ENCODE results near the gene ZBTB17. TPM values are rescaled to one million over a fixed set of nuclear protein-coding genes. Genes with fewer than 3 reads are reported as not detected.

Gene ZBTB17
- total RNA-seq, 1 experiment from 2014 or later, result 50.3 TPM

DNA sequence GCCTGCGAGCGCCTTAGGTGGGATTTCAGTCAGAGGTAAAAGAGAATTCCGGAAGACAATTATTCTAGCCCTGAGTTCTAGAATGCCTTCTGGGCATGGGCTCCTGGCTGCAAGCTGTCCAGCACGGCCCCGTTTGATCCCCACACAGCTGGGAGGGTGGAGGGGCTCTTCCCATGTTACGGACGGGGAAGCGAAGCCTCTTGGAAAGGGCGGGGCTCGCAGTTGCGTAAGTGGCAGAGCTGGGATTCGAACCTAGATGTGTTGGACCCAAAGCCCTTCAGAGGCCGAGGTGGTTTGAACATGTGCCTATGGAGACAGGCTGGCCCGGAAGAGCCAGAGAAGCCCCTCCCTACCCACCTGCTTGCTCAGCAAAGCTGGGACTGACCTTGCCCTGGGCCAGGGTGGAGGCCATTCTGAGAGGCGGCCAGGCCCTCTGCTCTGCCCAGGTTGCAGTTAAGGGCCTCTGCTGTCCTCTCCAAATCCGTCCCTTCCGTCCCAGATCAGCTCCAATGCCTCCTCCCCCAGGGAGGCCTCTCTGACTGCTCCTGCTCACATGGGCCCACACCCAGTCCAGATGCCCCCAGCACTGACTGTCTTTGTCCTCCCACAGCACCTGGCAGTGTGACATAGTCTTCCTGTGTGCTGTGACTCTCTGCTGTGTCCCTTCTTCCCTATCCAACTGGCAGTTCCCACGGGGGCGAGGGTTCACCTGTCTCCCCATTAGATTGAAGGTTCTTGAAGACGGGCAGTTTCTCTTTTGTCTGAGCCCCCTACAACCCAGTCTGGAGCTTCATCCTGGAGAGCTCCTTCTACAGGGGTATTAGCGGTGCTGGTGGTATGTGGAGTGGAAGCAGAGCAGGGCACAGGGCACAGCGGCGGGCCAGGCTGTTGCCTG lies 43.1 kb upstream of the ZBTB17 start:
- intact Hi-C loops (cut with micrococcal nuclease; ENCODE audit: unreplicated experiment), result no loop called here
- Histone ChIP-seq H3K4me3 (ENCODE audit: low read depth, low read length, poor library complexity, severe bottlenecking) (no peak overlapping the region), H3K4me1 (ENCODE audit: insufficient read depth, low read length, poor library complexity, severe bottlenecking) (no peaks in the 10 kb centered on the region), H3K27me3 (replicated peaks; ENCODE audit: insufficient read depth, low read depth, low read length, poor library complexity) (no peaks in the 10 kb centered on the region), H3K36me3 (ENCODE audit: insufficient read depth, low read length, poor library complexity, severe bottlenecking) (no peaks in the 10 kb centered on the region), H3K9me3 (ENCODE audit: low read depth, low read length, poor library complexity, severe bottlenecking) (no peaks in the 10 kb centered on the region), H3K27ac (ENCODE audit: low read depth, low read length, poor library complexity, severe bottlenecking) (no peak overlapping the region)
- no peak for TF ChIP-seq EZH2 (IDR thresholded peaks at IDR 0.05; ENCODE audit: borderline replicate concordance, low read depth, low read length, poor library complexity, severe bottlenecking)
- TF ChIP-seq, protein P1, sequence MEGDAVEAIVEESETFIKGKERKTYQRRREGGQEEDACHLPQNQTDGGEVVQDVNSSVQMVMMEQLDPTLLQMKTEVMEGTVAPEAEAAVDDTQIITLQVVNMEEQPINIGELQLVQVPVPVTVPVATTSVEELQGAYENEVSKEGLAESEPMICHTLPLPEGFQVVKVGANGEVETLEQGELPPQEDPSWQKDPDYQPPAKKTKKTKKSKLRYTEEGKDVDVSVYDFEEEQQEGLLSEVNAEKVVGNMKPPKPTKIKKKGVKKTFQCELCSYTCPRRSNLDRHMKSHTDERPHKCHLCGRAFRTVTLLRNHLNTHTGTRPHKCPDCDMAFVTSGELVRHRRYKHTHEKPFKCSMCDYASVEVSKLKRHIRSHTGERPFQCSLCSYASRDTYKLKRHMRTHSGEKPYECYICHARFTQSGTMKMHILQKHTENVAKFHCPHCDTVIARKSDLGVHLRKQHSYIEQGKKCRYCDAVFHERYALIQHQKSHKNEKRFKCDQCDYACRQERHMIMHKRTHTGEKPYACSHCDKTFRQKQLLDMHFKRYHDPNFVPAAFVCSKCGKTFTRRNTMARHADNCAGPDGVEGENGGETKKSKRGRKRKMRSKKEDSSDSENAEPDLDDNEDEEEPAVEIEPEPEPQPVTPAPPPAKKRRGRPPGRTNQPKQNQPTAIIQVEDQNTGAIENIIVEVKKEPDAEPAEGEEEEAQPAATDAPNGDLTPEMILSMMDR (conservative IDR thresholded peaks at IDR 0.05; ENCODE audit: low read depth, low read length), result no peak
- CTCF ChIA-PET, result no interaction called here
- no TSS peak for BruUV-seq (replicated peaks)
- POLR2A ChIA-PET (ENCODE audit: low non-redundant PET), result no interaction called here
- no peak for DNase-seq (ENCODE audit: low spot score)

DNA sequence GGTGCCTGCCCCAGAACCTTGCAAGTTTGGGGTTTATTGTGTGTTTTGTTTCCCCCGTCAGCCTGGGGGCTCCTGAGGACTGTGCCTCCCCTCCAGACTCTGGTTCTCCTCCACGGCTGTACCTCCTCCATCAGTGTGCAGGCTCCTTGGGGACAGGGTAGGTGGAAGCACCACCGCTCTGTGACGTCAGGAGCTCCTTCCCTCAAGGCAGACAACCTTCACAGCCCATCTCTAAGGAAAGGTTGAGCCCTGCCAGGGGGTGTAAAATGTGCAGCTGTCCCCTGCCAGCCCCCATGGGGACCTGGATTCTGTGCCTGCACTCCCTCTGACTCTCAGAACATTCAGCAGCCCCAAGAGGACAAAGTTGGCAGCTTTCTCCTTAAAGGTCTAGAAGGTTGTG lies 42.4 kb upstream of the ZBTB17 start:
- ChIA-PET CTCF (no interaction called here), POLR2A (ENCODE audit: low non-redundant PET) (no interaction called here)
- no peak overlapping the region for H3K4me3 ChIP-seq (ENCODE audit: low read depth, low read length, poor library complexity, severe bottlenecking)

DNA sequence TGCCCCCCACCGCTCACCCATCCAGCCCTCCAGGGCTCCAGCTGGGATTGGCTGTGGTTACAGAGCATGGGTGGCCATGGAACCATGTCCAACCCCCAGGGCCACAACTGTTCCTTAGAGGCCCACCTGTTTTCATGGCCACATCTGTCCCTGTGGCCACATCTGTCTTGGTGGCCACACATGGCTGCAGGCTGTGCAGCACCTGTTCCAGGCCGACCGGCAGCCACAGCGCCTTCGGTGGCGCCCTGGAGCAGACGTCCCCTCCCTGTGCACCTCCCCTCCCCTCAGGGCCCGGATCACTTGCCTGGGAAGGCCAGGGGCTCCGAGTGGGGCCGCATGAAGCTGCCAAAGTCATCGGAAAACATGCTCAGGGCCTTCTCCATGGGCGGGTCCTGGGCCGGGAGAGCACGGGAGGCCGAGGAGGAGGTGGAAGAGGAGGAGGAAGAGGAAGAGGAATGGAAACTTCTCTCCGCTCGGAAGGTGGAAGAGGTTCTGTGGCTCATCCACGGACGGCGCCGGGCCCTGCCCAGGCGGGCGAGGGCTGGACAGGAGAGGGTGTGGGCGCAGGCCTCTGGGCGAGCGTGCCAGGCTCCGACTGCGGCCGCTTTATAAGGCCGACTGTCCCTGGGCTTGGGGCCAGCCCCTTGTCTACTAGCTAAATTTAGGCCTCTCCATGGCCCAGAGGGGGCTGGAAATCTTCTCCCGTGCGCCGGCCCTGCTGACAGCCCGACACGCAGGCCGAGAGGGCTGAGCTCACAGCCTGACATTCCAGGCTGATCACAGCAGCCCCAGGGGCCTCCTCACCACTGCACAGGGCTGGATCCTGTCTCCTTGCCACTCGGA lies 41.8 kb upstream of the ZBTB17 start, which contains the start of gene HSPB7:
HSPB7 (minus strand) TSS at position 583 of the 843 bp plus-strand sequence; CDS start at position 503, 80 bp downstream.
- H3K27ac ChIP-seq (ENCODE audit: low read depth, low read length, poor library complexity, severe bottlenecking), result no peak within 1 kb of the TSS
- H3K36me3 ChIP-seq (ENCODE audit: insufficient read depth, low read length, poor library complexity, severe bottlenecking), result no peaks in the 10 kb centered on the region
- TF ChIP-seq, protein P1 (conservative IDR thresholded peaks at IDR 0.05; ENCODE audit: low read depth, low read length), result no peak
- no peak for TF ChIP-seq EZH2 (IDR thresholded peaks at IDR 0.05; ENCODE audit: borderline replicate concordance, low read depth, low read length, poor library complexity, severe bottlenecking)
- POLR2A ChIA-PET (ENCODE audit: low non-redundant PET), result no interaction called here
- H3K4me1 ChIP-seq (ENCODE audit: insufficient read depth, low read length, poor library complexity, severe bottlenecking), result peaks cover 7% of the 10 kb centered on the region
- H3K9me3 ChIP-seq (ENCODE audit: low read depth, low read length, poor library complexity, severe bottlenecking), result no peaks in the 10 kb centered on the region
- no peaks in the 10 kb centered on the region for H3K27me3 ChIP-seq (replicated peaks; ENCODE audit: insufficient read depth, low read depth, low read length, poor library complexity)
- CTCF ChIA-PET, result no interaction called here
- no peak for DNase-seq (ENCODE audit: low spot score)
- H3K4me3 ChIP-seq (ENCODE audit: low read depth, low read length, poor library complexity, severe bottlenecking), result no peak within 1 kb of the TSS
- no TSS peak for BruUV-seq (replicated peaks)
- intact Hi-C loops (cut with micrococcal nuclease; ENCODE audit: unreplicated experiment), result no loop called here

More for the DNA sequence above, 42.4 kb upstream of the ZBTB17 start:
- H3K27ac ChIP-seq (ENCODE audit: low read depth, low read length, poor library complexity, severe bottlenecking), result no peak overlapping the region
- no TSS peak for BruUV-seq (replicated peaks)
- TF ChIP-seq, protein P1 (conservative IDR thresholded peaks at IDR 0.05; ENCODE audit: low read depth, low read length), result no peak
- TF ChIP-seq EZH2 (IDR thresholded peaks at IDR 0.05; ENCODE audit: borderline replicate concordance, low read depth, low read length, poor library complexity, severe bottlenecking), result no peak
- DNase-seq (ENCODE audit: low spot score), result no peak
- no peaks in the 10 kb centered on the region for H3K9me3 ChIP-seq (ENCODE audit: low read depth, low read length, poor library complexity, severe bottlenecking)
- H3K36me3 ChIP-seq (ENCODE audit: insufficient read depth, low read length, poor library complexity, severe bottlenecking), result no peaks in the 10 kb centered on the region
- intact Hi-C loops (cut with micrococcal nuclease; ENCODE audit: unreplicated experiment), result no loop called here
- no peaks in the 10 kb centered on the region for H3K27me3 ChIP-seq (replicated peaks; ENCODE audit: insufficient read depth, low read depth, low read length, poor library complexity)
- H3K4me1 ChIP-seq (ENCODE audit: insufficient read depth, low read length, poor library complexity, severe bottlenecking), result peaks cover 1% of the 10 kb centered on the region

Data from A673 (cell line).